ENCODE measurements around the gene IDH3G.

GRCh38 chrX:153768311-153769157 lies 25.6 kb downstream of the IDH3G start:
- TF ChIP-seq CTCF (tag by site-specific recombination; IDR thresholded peaks at IDR 0.05) (peak; percentile 10; the same call in 1 of the 2 replicates), ZNF114 (tag by site-specific recombination; IDR thresholded peaks at IDR 0.05) (no peak), ZNF501 (tag by site-specific recombination; IDR thresholded peaks at IDR 0.05) (no peak), REST (tag by site-specific recombination; IDR thresholded peaks at IDR 0.05) (no peak), ZNF549 (tag by site-specific recombination; IDR thresholded peaks at IDR 0.05) (no peak), ZNF416 (tag by site-specific recombination; IDR thresholded peaks at IDR 0.05) (no peak), ZNF335 (tag by site-specific recombination; conservative IDR thresholded peaks at IDR 0.05) (no peak), ZNF169 (tag by site-specific recombination; IDR thresholded peaks at IDR 0.05) (no peak), ZNF274 (IDR thresholded peaks at IDR 0.05; ENCODE audit: low read length) (no peak), ZNF274 (tag by site-specific recombination; IDR thresholded peaks at IDR 0.05; ENCODE audit: borderline replicate concordance) (no peak), ZNF473 (tag by site-specific recombination; IDR thresholded peaks at IDR 0.05) (no peak)

Measured in HEK293 (cell line).